K562 (cell line): ENCODE results near the gene POLR1B. TPM values are rescaled to one million over a fixed set of nuclear protein-coding genes. Genes with fewer than 3 reads are reported as not detected.

Experiments used
- CC2D1A ChIP-seq: fragments of 450-650 bp; IDR thresholded peaks from 2 replicates; pipeline ENCODE4 v1.6.1; 2017; ENCODE audit warnings: mild to moderate bottlenecking
- E2F3 ChIP-seq: fragments of 250-450 bp; sonication (Bioruptor Pico); IDR thresholded peaks from 2 replicates; pipeline ENCODE4 v1.4.0; 2020; ENCODE audit warnings: mild to moderate bottlenecking
- ELF4 ChIP-seq: fragments of 450-650 bp; formaldehyde crosslinking; IDR thresholded peaks from 2 replicates; pipeline ENCODE4 v1.4.0; 2022; ENCODE audit warnings: missing genetic modification characterization
- FOXP1 ChIP-seq: sonication (generic); formaldehyde crosslinking; IDR thresholded peaks from 2 replicates; pipeline ENCODE4 v1.8.0; 2022; ENCODE audit warnings: mild to moderate bottlenecking, missing genetic modification reagents
- GATAD2A ChIP-seq: fragments of 450-650 bp; IDR thresholded peaks from 2 replicates; pipeline ENCODE4 v1.6.1; 2017
- KLF16 ChIP-seq: IDR thresholded peaks from 2 replicates; pipeline ENCODE4 v1.6.1; 2016; ENCODE audit warnings: antibody characterized with exemption
- LEF1 ChIP-seq: fragments of 450-650 bp; IDR thresholded peaks from 2 replicates; pipeline ENCODE4 v1.6.1; 2016; ENCODE audit warnings: mild to moderate bottlenecking
- MYNN ChIP-seq, 2 experiments: sonication (generic); formaldehyde crosslinking in 1 of 2; IDR thresholded peaks; 2 replicates each; pipeline versions ENCODE4 v1.5.0 to v1.6.1; 2016 to 2020; ENCODE audit warnings: antibody characterized with exemption in 1 of 2, missing genetic modification reagents in 1 of 2
- NR3C1 ChIP-seq: sonication (generic); formaldehyde crosslinking; IDR thresholded peaks from 2 replicates; pipeline ENCODE4 v1.8.1; 2022; ENCODE audit warnings: missing genetic modification reagents
- PHB ChIP-seq: fragments of 250-450 bp; sonication (Bioruptor Pico); IDR thresholded peaks from 2 replicates; pipeline ENCODE4 v1.5.0; 2021
- RAD21 ChIP-seq, 2 experiments: fragments of 250-450 bp in 1 of 2; fragments of 450-650 bp in 1 of 2; sonication (Bioruptor Pico) in 1 of 2; formaldehyde crosslinking in 1 of 2; IDR thresholded peaks in 1 of 2; conservative IDR thresholded peaks in 1 of 2; 2 replicates each; pipeline versions ENCODE4 v1.4.0 to v1.8.0; 2020 to 2022; ENCODE audit warnings: mild to moderate bottlenecking in 2 of 2, moderate library complexity in 1 of 2
- RB1 ChIP-seq: fragments of 450-650 bp; IDR thresholded peaks from 2 replicates; pipeline ENCODE4 v1.6.1; 2017; ENCODE audit warnings: low read depth, mild to moderate bottlenecking
- SIN3A ChIP-seq, 2 experiments: fragments of 150-350 bp in 1 of 2; IDR thresholded peaks; 2 replicates each; pipeline ENCODE4 v1.6.1; 2011 to 2016; ENCODE audit warnings: borderline replicate concordance in 2 of 2, low read depth in 2 of 2, low read length in 2 of 2, mild to moderate bottlenecking in 2 of 2, moderate library complexity in 2 of 2; ENCODE audit not compliant: control insufficient read depth in 1 of 2
- TAL1 ChIP-seq: fragments of 450-650 bp; IDR thresholded peaks from 2 replicates; pipeline ENCODE4 v1.6.1; 2016; ENCODE audit warnings: mild to moderate bottlenecking
- TCF7L2 ChIP-seq: fragments of 150-350 bp; IDR thresholded peaks from 2 replicates; pipeline ENCODE4 v1.6.1; 2016; ENCODE audit warnings: low read depth, mild to moderate bottlenecking, low read length, moderate library complexity
- ZNF12 ChIP-seq: sonication (generic); formaldehyde crosslinking; IDR thresholded peaks from 2 replicates; pipeline ENCODE4 v1.4.0; 2020; ENCODE audit warnings: mild to moderate bottlenecking, missing genetic modification reagents
- ZNF212 ChIP-seq: fragments of 450-650 bp; formaldehyde crosslinking; IDR thresholded peaks from 2 replicates; pipeline ENCODE4 v1.4.0; 2020; ENCODE audit warnings: mild to moderate bottlenecking
- polyA plus RNA-seq, 8 experiments: library from polyadenylated mRNA; depleted of rRNA in 4 of 8; stranded (reverse) in 5 of 8; unstranded in 3 of 8; fragments of >200 nt; fragmentation: Nextera tagmentation in 2 of 8; fragmentation: Illumina TruSeq in 1 of 8; extraction: Ambion mirVana in 2 of 8; extraction: Trizol in 1 of 8; gene quantifications; 2 replicates each; pipeline versions ENCODE4 v1.2.1 to v1.2.3, GENCODE V29; 2011 to 2014; ENCODE audit warnings: inconsistent platforms in 1 of 8, missing spikeins in 1 of 8
- total RNA-seq, 7 experiments: library from RNA; depleted of rRNA in 6 of 7; stranded (reverse); fragments of >200 nt in 6 of 7; fragmentation: Illumina TruSeq in 2 of 7; extraction: Trizol in 2 of 7; gene quantifications; 2 replicates each; pipeline versions ENCODE4 v1.2.1 to v1.2.3, GENCODE V29; 2011 to 2021; ENCODE audit warnings: low replicate concordance in 1 of 7
- TF ChIP-seq, protein P1 (sequence below): IDR thresholded peaks from 3 replicates; pipeline ENCODE4 v1.6.1; 2011; ENCODE audit warnings: borderline replicate concordance, mild to moderate bottlenecking; ENCODE audit not compliant: insufficient read length, insufficient read depth
- TF ChIP-seq, protein P2 (sequence below): sonication (generic); formaldehyde crosslinking; IDR thresholded peaks from 2 replicates; pipeline ENCODE4 v1.8.1; 2023; ENCODE audit warnings: mild to moderate bottlenecking, missing genetic modification reagents, moderate library complexity
- TF ChIP-seq, protein P3 (sequence below), 2 experiments: fragments of 250-450 bp in 1 of 2; fragments of 450-650 bp in 1 of 2; sonication (Bioruptor Pico) in 1 of 2; IDR thresholded peaks; 2 replicates each; pipeline versions ENCODE4 v1.6.1 to v1.8.0; 2016 to 2021; ENCODE audit warnings: mild to moderate bottlenecking in 2 of 2, moderate library complexity in 2 of 2, missing compliant biosample characterization in 1 of 2, missing genetic modification characterization in 1 of 2
- TF ChIP-seq, protein P4 (sequence below), 2 experiments: IDR thresholded peaks; 2 replicates each; pipeline ENCODE4 v1.6.1; 2012; ENCODE audit warnings: improper control_type of control experiment in 2 of 2, low read depth in 2 of 2, low read length in 2 of 2, borderline replicate concordance in 1 of 2
- TF ChIP-seq, protein P5 (sequence below): fragments of 200-800 bp; sonication (Bioruptor generic); IDR thresholded peaks from 2 replicates; pipeline ENCODE4 v1.6.1; 2017; ENCODE audit warnings: missing genetic modification characterization, missing compliant biosample characterization

The POLR1B gene
- total and polyA plus RNA-seq, 9 of the 15 experiments (the other 6 are each of a cell fraction or from before 2014, with no cell fraction given), result 19.8 to 55.1 (median 40.2) TPM

DNA sequence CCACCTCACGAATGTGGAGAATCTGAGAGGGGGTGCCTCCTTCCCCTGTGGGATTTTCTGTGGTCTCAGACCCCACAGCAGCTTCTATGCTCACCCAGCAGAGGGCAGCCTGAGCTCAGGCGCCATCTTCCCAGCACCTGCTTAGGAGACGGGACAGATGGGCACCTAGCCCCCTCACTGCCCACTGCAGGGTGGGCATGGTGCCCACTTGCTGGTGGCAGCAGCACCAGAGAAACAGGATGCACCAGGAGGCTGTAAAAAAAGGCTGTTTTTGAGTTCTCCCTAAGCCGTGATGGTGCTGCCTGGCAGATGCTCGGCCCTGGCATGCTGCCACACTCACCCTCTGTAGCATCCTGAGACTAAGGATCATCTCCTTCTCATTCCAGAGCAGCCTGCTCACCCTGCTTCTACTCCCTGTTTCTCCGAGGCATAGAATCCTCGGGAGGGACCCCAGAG lies 84.4 kb downstream of the POLR1B start (continued):
- TF ChIP-seq, protein P1, sequence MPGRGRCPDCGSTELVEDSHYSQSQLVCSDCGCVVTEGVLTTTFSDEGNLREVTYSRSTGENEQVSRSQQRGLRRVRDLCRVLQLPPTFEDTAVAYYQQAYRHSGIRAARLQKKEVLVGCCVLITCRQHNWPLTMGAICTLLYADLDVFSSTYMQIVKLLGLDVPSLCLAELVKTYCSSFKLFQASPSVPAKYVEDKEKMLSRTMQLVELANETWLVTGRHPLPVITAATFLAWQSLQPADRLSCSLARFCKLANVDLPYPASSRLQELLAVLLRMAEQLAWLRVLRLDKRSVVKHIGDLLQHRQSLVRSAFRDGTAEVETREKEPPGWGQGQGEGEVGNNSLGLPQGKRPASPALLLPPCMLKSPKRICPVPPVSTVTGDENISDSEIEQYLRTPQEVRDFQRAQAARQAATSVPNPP, result no peak
- TF ChIP-seq ELF4 (CRISPR knock-in tag) (no peak), GATAD2A (peak; percentile 51; the same call in 1 of the 2 replicates), E2F3 (CRISPR knock-in tag) (no peak), KLF16 (peak; percentile 43; the same call in 1 of the 2 replicates), PHB (CRISPR knock-in tag) (no peak), MYNN (IDR thresholded peaks at IDR 0.05) (peak; percentile 86), MYNN (CRISPR knock-in tag; IDR thresholded peaks at IDR 0.05) (no peak), TAL1 (no peak), TCF7L2 (no peak), SIN3A (IDR thresholded peaks at IDR 0.05; ENCODE audit: borderline replicate concordance in 2 of 2, control insufficient read depth in 1 of 2, low read depth in 2 of 2, low read length in 2 of 2) (no peak), ZNF212 (CRISPR knock-in tag) (no peak), LEF1 (no peak), NR3C1 (no peak), CC2D1A (peak; percentile 86), FOXP1 (CRISPR knock-in tag) (no peak), ZNF12 (CRISPR knock-in tag) (no peak), RAD21 (CRISPR knock-in tag; conservative IDR thresholded peaks at IDR 0.05 in 1 of 2, IDR thresholded peaks at IDR 0.05 in 1 of 2) (peak; percentile 97 to 99), RB1 (peak; percentile 68)
- TF ChIP-seq, protein P2, sequence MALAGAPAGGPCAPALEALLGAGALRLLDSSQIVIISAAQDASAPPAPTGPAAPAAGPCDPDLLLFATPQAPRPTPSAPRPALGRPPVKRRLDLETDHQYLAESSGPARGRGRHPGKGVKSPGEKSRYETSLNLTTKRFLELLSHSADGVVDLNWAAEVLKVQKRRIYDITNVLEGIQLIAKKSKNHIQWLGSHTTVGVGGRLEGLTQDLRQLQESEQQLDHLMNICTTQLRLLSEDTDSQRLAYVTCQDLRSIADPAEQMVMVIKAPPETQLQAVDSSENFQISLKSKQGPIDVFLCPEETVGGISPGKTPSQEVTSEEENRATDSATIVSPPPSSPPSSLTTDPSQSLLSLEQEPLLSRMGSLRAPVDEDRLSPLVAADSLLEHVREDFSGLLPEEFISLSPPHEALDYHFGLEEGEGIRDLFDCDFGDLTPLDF (CRISPR knock-in tag), result no peak
- TF ChIP-seq, protein P3, sequence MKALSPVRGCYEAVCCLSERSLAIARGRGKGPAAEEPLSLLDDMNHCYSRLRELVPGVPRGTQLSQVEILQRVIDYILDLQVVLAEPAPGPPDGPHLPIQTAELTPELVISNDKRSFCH (CRISPR knock-in tag; IDR thresholded peaks at IDR 0.05), result no peak
- TF ChIP-seq, protein P3 (tag; IDR thresholded peaks at IDR 0.05), result peak; percentile 79; the same call in 1 of the 2 replicates
- TF ChIP-seq, protein P4, sequence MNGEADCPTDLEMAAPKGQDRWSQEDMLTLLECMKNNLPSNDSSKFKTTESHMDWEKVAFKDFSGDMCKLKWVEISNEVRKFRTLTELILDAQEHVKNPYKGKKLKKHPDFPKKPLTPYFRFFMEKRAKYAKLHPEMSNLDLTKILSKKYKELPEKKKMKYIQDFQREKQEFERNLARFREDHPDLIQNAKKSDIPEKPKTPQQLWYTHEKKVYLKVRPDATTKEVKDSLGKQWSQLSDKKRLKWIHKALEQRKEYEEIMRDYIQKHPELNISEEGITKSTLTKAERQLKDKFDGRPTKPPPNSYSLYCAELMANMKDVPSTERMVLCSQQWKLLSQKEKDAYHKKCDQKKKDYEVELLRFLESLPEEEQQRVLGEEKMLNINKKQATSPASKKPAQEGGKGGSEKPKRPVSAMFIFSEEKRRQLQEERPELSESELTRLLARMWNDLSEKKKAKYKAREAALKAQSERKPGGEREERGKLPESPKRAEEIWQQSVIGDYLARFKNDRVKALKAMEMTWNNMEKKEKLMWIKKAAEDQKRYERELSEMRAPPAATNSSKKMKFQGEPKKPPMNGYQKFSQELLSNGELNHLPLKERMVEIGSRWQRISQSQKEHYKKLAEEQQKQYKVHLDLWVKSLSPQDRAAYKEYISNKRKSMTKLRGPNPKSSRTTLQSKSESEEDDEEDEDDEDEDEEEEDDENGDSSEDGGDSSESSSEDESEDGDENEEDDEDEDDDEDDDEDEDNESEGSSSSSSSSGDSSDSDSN (IDR thresholded peaks at IDR 0.05; ENCODE audit: borderline replicate concordance in 1 of 2, low read depth in 2 of 2, low read length in 2 of 2), result no peak
- TF ChIP-seq, protein P5, sequence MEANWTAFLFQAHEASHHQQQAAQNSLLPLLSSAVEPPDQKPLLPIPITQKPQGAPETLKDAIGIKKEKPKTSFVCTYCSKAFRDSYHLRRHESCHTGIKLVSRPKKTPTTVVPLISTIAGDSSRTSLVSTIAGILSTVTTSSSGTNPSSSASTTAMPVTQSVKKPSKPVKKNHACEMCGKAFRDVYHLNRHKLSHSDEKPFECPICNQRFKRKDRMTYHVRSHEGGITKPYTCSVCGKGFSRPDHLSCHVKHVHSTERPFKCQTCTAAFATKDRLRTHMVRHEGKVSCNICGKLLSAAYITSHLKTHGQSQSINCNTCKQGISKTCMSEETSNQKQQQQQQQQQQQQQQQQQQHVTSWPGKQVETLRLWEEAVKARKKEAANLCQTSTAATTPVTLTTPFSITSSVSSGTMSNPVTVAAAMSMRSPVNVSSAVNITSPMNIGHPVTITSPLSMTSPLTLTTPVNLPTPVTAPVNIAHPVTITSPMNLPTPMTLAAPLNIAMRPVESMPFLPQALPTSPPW, result no peak
